DND-41 (cell line): ENCODE measurements around the gene FUBP3.

Experiments
- CTCF ChIP-seq: IDR thresholded peaks from 2 replicates; pipeline ENCODE4 v1.5.1; 2012; ENCODE audit warnings: borderline replicate concordance, low read length, moderate library complexity, mild to moderate bottlenecking; ENCODE audit not compliant: poor library complexity, severe bottlenecking; ENCODE audit errors: extremely low read depth
- EZH2 ChIP-seq: IDR thresholded peaks from 3 replicates; pipeline ENCODE4 v1.6.1; 2012; ENCODE audit warnings: borderline replicate concordance, low read depth, mild to moderate bottlenecking, moderate library complexity, low read length, inconsistent platforms; ENCODE audit not compliant: severe bottlenecking

GRCh38 chr9:130557077-130557468 lies 22.3 kb upstream of the FUBP3 start:
- TF ChIP-seq CTCF (no peak), EZH2 (no peak)
